DOHH2 (cell line): ENCODE measurements around the gene PRSS16.

ENCODE experiments used
- EZH2phosphoT487 ChIP-seq: fragments of 200-600 bp; sonication (generic); IDR thresholded peaks from 2 replicates; pipeline ENCODE4 v1.6.1; 2017; ENCODE audit warnings: borderline replicate concordance, mild to moderate bottlenecking, antibody characterized with exemption, low read length, moderate library complexity, mixed read lengths
- TF ChIP-seq, protein P1 (sequence below): fragments of 200-600 bp; sonication (generic); IDR thresholded peaks from one replicate; pipeline ENCODE4 v1.5.1; 2014; ENCODE audit warnings: antibody characterized with exemption, mild to moderate bottlenecking, low read depth, low read length; ENCODE audit not compliant: poor library complexity, severe bottlenecking

DNA sequence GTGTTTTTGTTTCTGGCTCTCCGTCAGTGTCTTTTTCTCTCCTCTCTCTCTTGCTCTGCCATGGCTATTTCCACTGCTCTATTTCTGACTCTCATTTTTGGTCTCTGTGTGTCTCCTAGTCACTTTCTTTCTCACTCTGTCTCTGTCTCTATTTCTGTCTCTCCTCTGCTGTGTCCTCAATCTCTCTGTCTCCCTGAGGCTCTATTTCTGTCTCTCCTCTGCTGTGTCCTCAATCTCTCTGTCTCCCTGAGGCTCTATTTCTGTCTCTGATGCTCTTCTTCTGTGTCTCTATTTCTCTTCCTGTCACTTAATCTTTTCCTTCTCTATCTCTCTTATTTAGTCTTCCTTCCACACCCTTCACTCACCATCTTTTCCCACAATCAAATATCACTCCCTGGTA lies 8.4 kb downstream of the PRSS16 start:
- TF ChIP-seq, protein P1, sequence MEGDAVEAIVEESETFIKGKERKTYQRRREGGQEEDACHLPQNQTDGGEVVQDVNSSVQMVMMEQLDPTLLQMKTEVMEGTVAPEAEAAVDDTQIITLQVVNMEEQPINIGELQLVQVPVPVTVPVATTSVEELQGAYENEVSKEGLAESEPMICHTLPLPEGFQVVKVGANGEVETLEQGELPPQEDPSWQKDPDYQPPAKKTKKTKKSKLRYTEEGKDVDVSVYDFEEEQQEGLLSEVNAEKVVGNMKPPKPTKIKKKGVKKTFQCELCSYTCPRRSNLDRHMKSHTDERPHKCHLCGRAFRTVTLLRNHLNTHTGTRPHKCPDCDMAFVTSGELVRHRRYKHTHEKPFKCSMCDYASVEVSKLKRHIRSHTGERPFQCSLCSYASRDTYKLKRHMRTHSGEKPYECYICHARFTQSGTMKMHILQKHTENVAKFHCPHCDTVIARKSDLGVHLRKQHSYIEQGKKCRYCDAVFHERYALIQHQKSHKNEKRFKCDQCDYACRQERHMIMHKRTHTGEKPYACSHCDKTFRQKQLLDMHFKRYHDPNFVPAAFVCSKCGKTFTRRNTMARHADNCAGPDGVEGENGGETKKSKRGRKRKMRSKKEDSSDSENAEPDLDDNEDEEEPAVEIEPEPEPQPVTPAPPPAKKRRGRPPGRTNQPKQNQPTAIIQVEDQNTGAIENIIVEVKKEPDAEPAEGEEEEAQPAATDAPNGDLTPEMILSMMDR = no peak
- no peak for TF ChIP-seq EZH2phosphoT487
